Natural killer cell treated with Interleukin-12 subunit alpha and Interleukin-12 subunit beta and Interleukin-15 and Interleukin-18, amount 100 ng/mL, for 72 hours (primary cell): ENCODE data around the gene LDLRAD2. TPM values are rescaled to one million over a fixed set of nuclear protein-coding genes. Genes with fewer than 3 reads are reported as not detected.
"Not testable (repeated sequence)": the region's sequence is repeated elsewhere in the genome, so short reads cannot be mapped to it uniquely, and the experiment has no call there.

Experiments used
- ATAC-seq, 2 donors: fragments of 150-1000 bp; cut with Tn5 transposase in 1 of 2; sonication (Bioruptor Pico), chemical (Tn5 transposase) in 1 of 2; 2 replicates each; pipeline ENCODE4 v1.10.0; 2021
- DNase-seq: peaks from one replicate; pipeline ENCODE4 v3.0.0; 2022; ENCODE audit warnings: low spot score
- H3K27ac Mint-ChIP-seq, 2 donors: 1 replicate in 1 of 2; 2 replicates in 1 of 2; pipeline ENCODE4 v1.8.0; 2022; ENCODE audit warnings: mixed read lengths in 2 of 2, mild to moderate bottlenecking in 1 of 2, moderate library complexity in 1 of 2
- H3K27me3 Mint-ChIP-seq, 2 donors: 1 replicate in 1 of 2; 2 replicates in 1 of 2; pipeline ENCODE4 v1.8.0; 2022; ENCODE audit warnings: mixed read lengths in 2 of 2
- H3K36me3 Mint-ChIP-seq: one replicate; pipeline ENCODE4 v1.8.0; 2022; ENCODE audit warnings: mixed read lengths
- H3K4me1 Mint-ChIP-seq, 2 donors: 1 replicate in 1 of 2; 2 replicates in 1 of 2; pipeline ENCODE4 v1.8.0; 2022; ENCODE audit warnings: low read depth in 2 of 2, mixed read lengths in 2 of 2, mild to moderate bottlenecking in 1 of 2
- H3K4me3 Mint-ChIP-seq: one replicate; pipeline ENCODE4 v1.8.0; 2022; ENCODE audit warnings: mixed read lengths
- H3K9me3 Mint-ChIP-seq: 2 replicates; pipeline ENCODE4 v1.8.0; 2022; ENCODE audit warnings: mixed read lengths
- total RNA-seq, 2 donors: library from RNA; stranded (reverse); gene quantifications; one replicate each; pipeline ENCODE4 v1.2.3, GENCODE V29; 2022

LDLRAD2 gene
- total RNA-seq, 2 donors from 2014 or later: not detected

GRCh38 chr1:21776925-21777324 lies 35.1 kb upstream of the LDLRAD2 start:
- Mint-ChIP-seq H3K4me1 (peaks cover 52 to 59% of the 10 kb centered on the region in 2 donors), H3K27ac (peak overlapping the region; percentile 49 to 93), H3K36me3 (peaks cover 12% of the 10 kb centered on the region), H3K4me3 (peak overlapping the region; percentile 32)
- H3K27me3 Mint-ChIP-seq, DNase-seq, ATAC-seq, H3K9me3 Mint-ChIP-seq: not testable (repeated sequence)

DNA sequence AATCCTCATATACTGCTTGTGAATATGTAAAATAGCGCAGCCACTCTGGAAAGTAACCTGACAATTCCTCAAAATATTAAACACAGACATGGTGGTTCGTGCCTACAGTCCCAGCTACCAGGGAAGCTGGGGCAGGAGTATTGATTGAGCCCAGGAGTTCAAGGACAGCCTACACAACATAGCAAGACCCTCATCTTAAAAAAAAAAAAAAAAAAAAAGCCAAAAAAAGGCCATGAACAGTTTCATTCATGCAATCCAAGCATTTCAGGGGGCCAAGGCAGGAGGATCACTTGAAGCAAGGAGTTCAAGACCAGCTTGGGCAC lies 33.7 kb upstream of the LDLRAD2 start:
- H3K4me3 Mint-ChIP-seq: peak overlapping the region; percentile 52
- H3K36me3 Mint-ChIP-seq: peaks cover 18% of the 10 kb centered on the region

DNA sequence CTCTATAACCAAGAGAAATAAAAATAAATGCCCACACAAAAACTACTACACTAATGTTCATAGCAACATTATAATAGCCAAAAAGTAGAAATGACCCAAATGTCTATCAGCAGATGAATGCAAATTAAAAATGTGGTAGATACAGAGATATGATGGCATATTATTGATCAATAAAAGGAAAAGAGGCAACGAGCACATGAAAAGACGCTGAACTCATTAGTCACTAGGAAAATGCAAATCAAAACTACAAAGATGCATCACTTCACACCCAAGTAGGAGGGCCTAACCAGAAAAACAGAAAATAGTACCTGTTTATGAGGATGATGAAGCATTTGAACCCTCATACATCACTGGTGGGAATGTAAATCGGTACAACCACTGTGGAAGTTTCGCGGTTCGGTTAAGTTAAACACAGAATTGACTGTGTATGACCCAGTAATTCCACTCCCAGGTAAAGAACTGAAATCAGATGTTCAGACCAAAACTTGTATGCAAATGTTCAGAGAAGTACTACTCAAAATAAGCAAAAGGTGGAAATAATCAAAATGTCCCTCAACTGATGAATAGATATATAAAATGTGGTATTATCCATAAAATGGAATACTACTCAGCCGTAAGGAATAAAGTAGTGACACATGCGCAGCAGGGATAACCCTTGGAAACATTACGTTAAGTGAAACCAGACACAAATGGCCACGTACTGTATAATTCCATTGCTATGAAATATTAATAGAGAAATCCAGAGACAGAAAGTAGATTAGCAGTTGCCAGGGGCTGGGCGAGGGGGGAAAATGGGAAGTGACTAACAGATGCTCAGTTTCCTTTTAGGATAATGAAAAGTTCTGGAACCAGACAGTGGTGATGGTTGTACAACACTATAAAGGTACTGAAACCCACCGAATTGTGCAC lies 32.2 kb upstream of the LDLRAD2 start:
- Mint-ChIP-seq H3K4me3 (peak overlapping the region; percentile 87), H3K27me3 (no peaks in the 10 kb centered on the region), H3K9me3 (no peaks in the 10 kb centered on the region), H3K36me3 (peaks cover 18% of the 10 kb centered on the region), H3K4me1 (peaks cover 54 to 59% of the 10 kb centered on the region in 2 donors), H3K27ac (peak overlapping the region; percentile 81 to 92)
- DNase-seq (no peak), ATAC-seq (peak in 1 of 2 donors; percentile 24)

More for the DNA sequence above, 33.7 kb upstream of the LDLRAD2 start:
- ATAC-seq (no peak), DNase-seq (no peak)
- H3K4me1 Mint-ChIP-seq: peaks cover 55 to 60% of the 10 kb centered on the region in 2 donors
- no peaks in the 10 kb centered on the region for H3K9me3 Mint-ChIP-seq
- no peaks in the 10 kb centered on the region for H3K27me3 Mint-ChIP-seq
- peak overlapping the region; percentile 28 to 47 for H3K27ac Mint-ChIP-seq

GRCh38 chr1:21781815-21782348 lies 30.2 kb upstream of the LDLRAD2 start:
- ATAC-seq: no peak
- H3K9me3 Mint-ChIP-seq: no peaks in the 10 kb centered on the region
- no peak for DNase-seq
- H3K4me1 Mint-ChIP-seq: peaks cover 38 to 46% of the 10 kb centered on the region in 2 donors
- H3K27me3 Mint-ChIP-seq: peaks cover 0 to 2% of the 10 kb centered on the region in 2 donors
- H3K27ac Mint-ChIP-seq: peak overlapping the region; percentile 99 to 100
- H3K4me3 Mint-ChIP-seq: peak overlapping the region; percentile 100
- H3K36me3 Mint-ChIP-seq: peaks cover 18% of the 10 kb centered on the region

DNA sequence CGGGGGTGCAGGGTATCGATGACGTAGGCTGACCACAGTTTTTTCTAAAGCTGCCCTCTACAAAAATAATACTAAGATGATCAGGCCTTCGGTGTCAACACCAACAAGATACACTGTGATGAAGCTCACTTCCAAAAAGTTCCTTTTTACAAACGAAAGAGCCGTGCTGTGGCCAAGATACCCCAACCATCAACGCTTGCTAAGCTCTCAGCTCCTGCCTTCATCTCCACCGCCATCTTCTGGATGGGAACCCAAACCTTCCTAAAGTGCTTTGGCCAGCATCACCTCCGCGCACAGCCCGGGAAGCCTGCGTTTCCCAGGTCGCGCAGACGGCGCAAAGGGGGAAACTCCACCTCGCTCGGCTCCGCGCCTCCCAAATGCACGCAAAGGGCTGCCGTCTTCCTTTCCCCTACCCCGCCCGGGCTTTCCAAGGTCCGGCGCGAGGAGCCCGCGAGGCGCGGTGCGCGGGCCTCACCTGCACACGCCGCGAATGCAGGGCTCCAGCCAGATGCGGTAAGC lies 29.7 kb upstream of the LDLRAD2 start:
- Mint-ChIP-seq H3K36me3 (peaks cover 18% of the 10 kb centered on the region), H3K27me3 (peaks cover 0 to 2% of the 10 kb centered on the region in 2 donors), H3K27ac (peak overlapping the region; percentile 99 to 100), H3K4me1 (peaks cover 33 to 41% of the 10 kb centered on the region in 2 donors), H3K4me3 (peak overlapping the region; percentile 100), H3K9me3 (no peaks in the 10 kb centered on the region)
- DNase-seq (peak; percentile 75), ATAC-seq (peak in 1 of 2 donors; percentile 41)

- peaks cover 29 to 34% of the 10 kb centered on the region in 2 donors for H3K4me1 Mint-ChIP-seq
- peak; percentile 95 to 97 for ATAC-seq
- H3K4me3 Mint-ChIP-seq: peak within 1 kb of the TSS; percentile 100
- peak; percentile 97 for DNase-seq
- no peaks in the 10 kb centered on the region for H3K9me3 Mint-ChIP-seq
- H3K27ac Mint-ChIP-seq: peak within 1 kb of the TSS; percentile 99 to 100
- H3K27me3 Mint-ChIP-seq: peaks cover 0 to 2% of the 10 kb centered on the region in 2 donors
- peaks cover 18% of the 10 kb centered on the region for H3K36me3 Mint-ChIP-seq
Measured at GRCh38 chr1:21782868-21783678, 29.0 kb upstream of the LDLRAD2 start, which contains the start of gene USP48. USP48 (minus strand) TSS chr1:21783149; CDS start chr1:21782957, 192 bp downstream.

DNA sequence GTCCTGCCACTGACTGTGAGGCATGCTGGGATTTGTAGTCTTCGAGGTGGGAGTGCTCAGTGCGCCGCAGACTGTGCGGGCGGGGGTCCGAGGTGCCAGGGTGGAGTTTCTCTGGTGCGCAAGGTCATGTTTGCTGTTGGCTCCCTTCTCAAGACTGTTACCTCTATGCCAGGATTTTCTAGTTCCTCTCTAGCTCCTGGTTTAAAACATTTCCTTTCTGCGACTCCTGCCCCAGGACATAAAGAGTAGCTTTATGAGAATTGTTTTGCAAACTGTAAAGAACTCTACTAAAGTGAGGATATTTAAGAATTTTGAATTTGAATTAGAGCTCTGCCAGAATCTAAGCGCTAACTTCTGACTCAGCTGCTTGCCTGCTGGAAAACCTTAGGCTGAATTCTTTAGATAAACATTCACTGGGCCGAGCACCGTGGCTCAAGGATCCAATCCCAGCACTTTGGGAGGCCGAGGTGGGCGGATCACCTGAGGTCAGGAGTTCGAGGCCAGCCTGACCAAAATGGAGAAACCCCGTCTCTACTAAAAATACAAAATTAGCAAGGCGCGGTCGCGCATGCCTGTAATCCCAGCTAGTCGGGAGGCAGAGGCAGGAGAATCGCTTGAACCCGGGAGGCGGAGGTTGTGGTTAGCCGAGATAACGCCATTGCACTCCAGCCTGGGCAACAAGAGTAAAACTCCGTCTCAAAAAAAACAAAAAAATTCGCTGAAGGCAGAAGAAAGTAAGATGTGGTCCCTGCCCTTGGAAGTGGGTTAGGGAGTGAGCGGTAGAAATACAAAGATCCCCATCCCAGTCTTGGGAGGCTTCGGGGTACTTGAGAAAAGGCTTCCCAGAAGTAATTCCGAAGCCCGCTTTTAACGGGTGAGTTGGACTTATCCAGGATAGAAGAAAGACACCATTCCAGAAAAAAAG lies 28.1 kb upstream of the LDLRAD2 start:
- ATAC-seq: no peak
- no peak for DNase-seq
- Mint-ChIP-seq H3K4me1 (peaks cover 26 to 31% of the 10 kb centered on the region in 2 donors), H3K27ac (peak overlapping the region; percentile 99 to 100), H3K27me3 (peaks cover 0 to 2% of the 10 kb centered on the region in 2 donors), H3K36me3 (peaks cover 18% of the 10 kb centered on the region), H3K9me3 (no peaks in the 10 kb centered on the region), H3K4me3 (peak overlapping the region; percentile 100)

GRCh38 chr1:21785764-21786163 lies 26.3 kb upstream of the LDLRAD2 start:
- not testable (repeated sequence) for DNase-seq

DNA sequence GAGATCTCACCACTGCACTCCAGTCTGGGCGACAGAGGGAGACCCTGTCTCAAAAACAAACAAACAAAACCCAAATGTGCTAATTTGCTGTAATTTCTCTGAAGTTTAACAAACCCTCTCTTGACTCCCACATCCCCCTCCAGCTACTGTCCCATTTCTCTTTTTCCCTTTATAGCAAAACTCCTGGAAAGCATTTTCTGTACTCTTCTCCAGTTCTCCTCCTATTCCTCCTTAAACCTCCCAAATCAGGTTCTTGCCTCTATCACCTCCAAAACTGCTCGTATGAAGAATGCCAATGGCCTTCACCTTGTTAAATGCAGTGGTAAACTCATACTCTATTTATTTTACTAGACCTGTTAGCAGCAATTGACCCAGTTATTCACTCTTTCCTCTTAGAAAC lies 25.4 kb upstream of the LDLRAD2 start:
- Mint-ChIP-seq H3K36me3 (peaks cover 9% of the 10 kb centered on the region), H3K9me3 (no peaks in the 10 kb centered on the region), H3K27ac (peak overlapping the region in 1 of 2 donors; percentile 6), H3K4me3 (no peak overlapping the region), H3K4me1 (peaks cover 23 to 28% of the 10 kb centered on the region in 2 donors), H3K27me3 (peaks cover 0 to 2% of the 10 kb centered on the region in 2 donors)
- DNase-seq (no peak), ATAC-seq (no peak)

More at GRCh38 chr1:21785764-21786163, 26.3 kb upstream of the LDLRAD2 start:
- H3K36me3 Mint-ChIP-seq, H3K9me3 Mint-ChIP-seq, H3K27me3 Mint-ChIP-seq, H3K4me3 Mint-ChIP-seq, ATAC-seq, H3K27ac Mint-ChIP-seq: not testable (repeated sequence)
- peaks cover 19 to 23% of the 10 kb centered on the region in 2 donors for H3K4me1 Mint-ChIP-seq

- H3K27ac Mint-ChIP-seq: no peak overlapping the region
- H3K36me3 Mint-ChIP-seq: no peaks in the 10 kb centered on the region
- no peaks in the 10 kb centered on the region for H3K27me3 Mint-ChIP-seq
- H3K4me3 Mint-ChIP-seq: no peak overlapping the region
- no peak for DNase-seq
- no peak for ATAC-seq
- peaks cover 16 to 18% of the 10 kb centered on the region in 2 donors for H3K4me1 Mint-ChIP-seq
- no peaks in the 10 kb centered on the region for H3K9me3 Mint-ChIP-seq
Measured at GRCh38 chr1:21793104-21793503, 19.0 kb upstream of the LDLRAD2 start.

DNA sequence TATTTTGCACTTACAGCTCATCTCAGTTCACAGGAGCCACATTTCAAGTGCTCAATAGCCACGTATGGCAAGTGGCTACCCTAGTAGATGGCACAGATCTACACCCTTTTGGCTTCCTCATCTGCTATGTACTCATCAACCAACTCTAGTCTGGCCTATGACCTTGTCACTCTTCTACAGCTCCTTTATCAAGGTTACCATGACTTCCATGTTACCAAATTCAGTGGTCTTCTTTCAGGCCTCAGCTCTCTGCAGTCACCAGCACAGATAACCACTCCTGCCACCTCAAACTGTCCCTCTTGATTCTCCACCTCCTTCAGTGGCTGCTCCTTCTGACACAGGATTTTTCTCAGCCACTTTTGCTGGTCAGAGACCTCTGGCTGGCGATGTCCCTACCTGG lies 17.4 kb upstream of the LDLRAD2 start:
- H3K36me3 Mint-ChIP-seq: no peaks in the 10 kb centered on the region
- ATAC-seq: no peak
- no peak overlapping the region for H3K4me3 Mint-ChIP-seq
- no peak overlapping the region for H3K27ac Mint-ChIP-seq
- no peak for DNase-seq
- H3K9me3 Mint-ChIP-seq: no peaks in the 10 kb centered on the region
- no peaks in the 10 kb centered on the region for H3K27me3 Mint-ChIP-seq
- peaks cover 16 to 18% of the 10 kb centered on the region in 2 donors for H3K4me1 Mint-ChIP-seq

- Mint-ChIP-seq H3K27ac (no peak overlapping the region), H3K4me1 (peaks cover 12 to 15% of the 10 kb centered on the region in 2 donors), H3K4me3 (no peak overlapping the region), H3K36me3 (no peaks in the 10 kb centered on the region), H3K9me3 (no peaks in the 10 kb centered on the region), H3K27me3 (no peaks in the 10 kb centered on the region)
- no peak for DNase-seq
- no peak for ATAC-seq
Measured at GRCh38 chr1:21795075-21795474, 17.0 kb upstream of the LDLRAD2 start.
